ENCODE data around the gene CABS1. TPM values are rescaled to one million over a fixed set of nuclear protein-coding genes. Genes with fewer than 3 reads are reported as not detected.

CABS1 gene
- polyA plus RNA-seq, 1 of the 3 experiments (the other 2 are of a cell fraction), result not detected

DNA sequence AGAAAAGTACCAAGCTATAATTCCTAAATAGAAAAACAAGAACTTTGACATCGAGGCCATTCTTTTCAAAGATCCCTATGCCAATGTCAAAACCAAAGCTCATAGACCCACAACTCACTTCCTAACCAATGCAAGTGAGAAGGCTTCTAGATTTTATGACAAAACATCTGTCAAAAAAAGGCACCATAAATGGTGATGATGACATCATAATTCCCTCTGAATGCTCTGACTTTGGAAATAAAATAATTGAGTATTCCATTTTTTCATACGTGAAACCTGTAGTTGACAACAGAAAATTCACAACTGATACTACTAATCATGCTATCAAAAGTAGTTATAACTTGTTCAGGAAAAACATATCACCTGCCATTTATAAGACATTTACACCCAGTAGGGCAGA, 8.7 kb upstream of the CABS1 start:
- WGBS (ENCODE audit: low lambda C conversion rate), result 0% methylated on average over 2 of the region's 2 CpGs
- H3K4me3 ChIP-seq (ENCODE audit: low read depth in 2 of 2, low read length in 1 of 2), result no peak overlapping the region
- H3K4me1 ChIP-seq (ENCODE audit: control insufficient read depth in 1 of 2, insufficient read depth in 2 of 2, low read depth in 1 of 2, low read length in 1 of 2), result no peaks in the 10 kb centered on the region
- H3K27ac ChIP-seq (ENCODE audit: low read depth in 2 of 2, low read length in 1 of 2), result no peak overlapping the region
- H3K36me3 ChIP-seq (replicated peaks in 1 of 2; ENCODE audit: control insufficient read depth in 1 of 2, insufficient read depth in 2 of 2, low read length in 1 of 2), result no peaks in the 10 kb centered on the region
- no peak for DNase-seq
- H3K4me2 ChIP-seq, result no peak overlapping the region
- no peak overlapping the region for H3K9ac ChIP-seq
- no peaks in the 10 kb centered on the region for H3K9me3 ChIP-seq
- CTCF ChIA-PET, result no interaction called here
- no peaks in the 10 kb centered on the region for H3K27me3 ChIP-seq (ENCODE audit: insufficient read depth)
- H3K79me2 ChIP-seq (ENCODE audit: insufficient read depth), result no peaks in the 10 kb centered on the region
- no peaks in the 10 kb centered on the region for H3K9me2 ChIP-seq
- H3F3A ChIP-seq (replicated peaks; ENCODE audit: insufficient read depth), result no peaks in the 10 kb centered on the region
- POLR2A ChIA-PET, result no interaction called here
- H2AFZ ChIP-seq (ENCODE audit: low read depth), result no peak overlapping the region
- no peak for TF ChIP-seq SMC3 (IDR thresholded peaks at IDR 0.05; ENCODE audit: low read depth, low read length)
- no peak for TF ChIP-seq CTCF (IDR thresholded peaks at IDR 0.05)
- no peak for TF ChIP-seq POLR2AphosphoS5 (IDR thresholded peaks at IDR 0.05; ENCODE audit: low read depth, low read length)
- no peaks in the 10 kb centered on the region for H4K20me1 ChIP-seq (ENCODE audit: insufficient read depth)

GRCh38 chr4:70336043-70336442, 1.3 kb downstream of the CABS1 start:
- H3K4me2 ChIP-seq, result no peak overlapping the region
- ChIA-PET POLR2A (no interaction called here), CTCF (no interaction called here)
- no peaks in the 10 kb centered on the region for H3K9me2 ChIP-seq
- H3K27me3 ChIP-seq (ENCODE audit: insufficient read depth), result no peaks in the 10 kb centered on the region
- WGBS (ENCODE audit: low lambda C conversion rate), result 16% methylated on average over 5 of the region's 5 CpGs
- H3K9ac ChIP-seq, result no peak overlapping the region
- no peaks in the 10 kb centered on the region for H3K9me3 ChIP-seq
- no peak for DNase-seq
- H2AFZ ChIP-seq (ENCODE audit: low read depth), result no peak overlapping the region
- H3K4me1 ChIP-seq (ENCODE audit: control insufficient read depth in 1 of 2, insufficient read depth in 2 of 2, low read depth in 1 of 2, low read length in 1 of 2), result no peaks in the 10 kb centered on the region
- no peaks in the 10 kb centered on the region for H4K20me1 ChIP-seq (ENCODE audit: insufficient read depth)
- H3K79me2 ChIP-seq (ENCODE audit: insufficient read depth), result no peaks in the 10 kb centered on the region
- no peak overlapping the region for H3K4me3 ChIP-seq (ENCODE audit: low read depth in 2 of 2, low read length in 1 of 2)
- no peaks in the 10 kb centered on the region for H3F3A ChIP-seq (replicated peaks; ENCODE audit: insufficient read depth)
- TF ChIP-seq NRF1 (IDR thresholded peaks at IDR 0.05; ENCODE audit: low read depth, low read length) (no peak), SIN3A (IDR thresholded peaks at IDR 0.05; ENCODE audit: borderline replicate concordance, low read depth, low read length) (no peak), CTCF (IDR thresholded peaks at IDR 0.05) (no peak), EZH2phosphoT487 (IDR thresholded peaks at IDR 0.05; ENCODE audit: borderline replicate concordance, low read depth) (no peak)
- H3K27ac ChIP-seq (ENCODE audit: low read depth in 2 of 2, low read length in 1 of 2), result no peak overlapping the region
- no peaks in the 10 kb centered on the region for H3K36me3 ChIP-seq (replicated peaks in 1 of 2; ENCODE audit: control insufficient read depth in 1 of 2, insufficient read depth in 2 of 2, low read length in 1 of 2)

DNA sequence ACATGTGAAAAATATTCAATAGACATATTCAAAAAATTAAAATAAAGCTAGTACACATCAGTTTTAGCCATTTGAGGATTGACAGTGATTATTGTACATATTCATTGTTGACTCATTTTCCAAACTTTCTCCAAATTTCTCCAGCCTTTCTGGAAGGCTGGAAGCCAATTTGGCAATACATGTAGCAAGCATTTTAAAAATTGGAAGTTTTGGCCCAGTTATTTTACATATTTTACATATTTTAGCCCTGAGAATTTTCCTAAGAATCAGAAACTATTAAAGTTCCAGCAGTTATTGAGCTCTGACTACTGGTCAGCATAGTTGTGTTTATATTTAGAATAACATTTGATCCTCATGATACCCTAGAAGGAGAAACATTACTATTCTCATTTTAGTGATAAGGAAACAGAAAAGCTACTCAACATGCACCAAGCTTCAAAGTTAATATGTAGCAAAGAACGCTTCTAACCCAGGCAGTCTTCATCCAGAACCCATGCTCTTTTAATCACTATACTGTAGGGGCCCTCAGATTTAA, 3.2 kb downstream of the CABS1 start:
- H3K27ac ChIP-seq (ENCODE audit: low read depth in 2 of 2, low read length in 1 of 2), result no peak overlapping the region
- no peaks in the 10 kb centered on the region for H3K9me3 ChIP-seq
- DNase-seq, result no peak
- CTCF ChIA-PET, result no interaction called here
- POLR2A ChIA-PET, result no interaction called here
- H3K79me2 ChIP-seq (ENCODE audit: insufficient read depth), result no peaks in the 10 kb centered on the region
- no peaks in the 10 kb centered on the region for H3F3A ChIP-seq (replicated peaks; ENCODE audit: insufficient read depth)
- H3K4me1 ChIP-seq (ENCODE audit: control insufficient read depth in 1 of 2, insufficient read depth in 2 of 2, low read depth in 1 of 2, low read length in 1 of 2), result no peaks in the 10 kb centered on the region
- H3K27me3 ChIP-seq (ENCODE audit: insufficient read depth), result no peaks in the 10 kb centered on the region
- H3K9me2 ChIP-seq, result no peaks in the 10 kb centered on the region
- H3K4me2 ChIP-seq, result no peak overlapping the region
- H2AFZ ChIP-seq (ENCODE audit: low read depth), result no peak overlapping the region
- no peaks in the 10 kb centered on the region for H4K20me1 ChIP-seq (ENCODE audit: insufficient read depth)
- no peak overlapping the region for H3K4me3 ChIP-seq (ENCODE audit: low read depth in 2 of 2, low read length in 1 of 2)
- WGBS (ENCODE audit: low lambda C conversion rate), result 0% methylated on average over 1 of the region's 1 CpG
- H3K9ac ChIP-seq, result no peak overlapping the region
- H3K36me3 ChIP-seq (replicated peaks in 1 of 2; ENCODE audit: control insufficient read depth in 1 of 2, insufficient read depth in 2 of 2, low read length in 1 of 2), result no peaks in the 10 kb centered on the region
- TF ChIP-seq RXRA (IDR thresholded peaks at IDR 0.05; ENCODE audit: borderline replicate concordance, low read depth) (no peak), RAD21 (IDR thresholded peaks at IDR 0.05; ENCODE audit: low read length) (no peak), EP300 (IDR thresholded peaks at IDR 0.05; ENCODE audit: borderline replicate concordance in 1 of 2, low read depth in 1 of 2, low read length in 1 of 2) (no peak), EZH2phosphoT487 (IDR thresholded peaks at IDR 0.05; ENCODE audit: borderline replicate concordance, low read depth) (no peak), SIN3A (IDR thresholded peaks at IDR 0.05; ENCODE audit: borderline replicate concordance, low read depth, low read length) (no peak), NFIC (IDR thresholded peaks at IDR 0.05; ENCODE audit: borderline replicate concordance) (no peak), ELF1 (IDR thresholded peaks at IDR 0.05) (no peak), YY1 (IDR thresholded peaks at IDR 0.05; ENCODE audit: low read depth) (no peak), POLR2AphosphoS5 (IDR thresholded peaks at IDR 0.05; ENCODE audit: low read depth, low read length) (no peak)
- TF ChIP-seq, protein P1, sequence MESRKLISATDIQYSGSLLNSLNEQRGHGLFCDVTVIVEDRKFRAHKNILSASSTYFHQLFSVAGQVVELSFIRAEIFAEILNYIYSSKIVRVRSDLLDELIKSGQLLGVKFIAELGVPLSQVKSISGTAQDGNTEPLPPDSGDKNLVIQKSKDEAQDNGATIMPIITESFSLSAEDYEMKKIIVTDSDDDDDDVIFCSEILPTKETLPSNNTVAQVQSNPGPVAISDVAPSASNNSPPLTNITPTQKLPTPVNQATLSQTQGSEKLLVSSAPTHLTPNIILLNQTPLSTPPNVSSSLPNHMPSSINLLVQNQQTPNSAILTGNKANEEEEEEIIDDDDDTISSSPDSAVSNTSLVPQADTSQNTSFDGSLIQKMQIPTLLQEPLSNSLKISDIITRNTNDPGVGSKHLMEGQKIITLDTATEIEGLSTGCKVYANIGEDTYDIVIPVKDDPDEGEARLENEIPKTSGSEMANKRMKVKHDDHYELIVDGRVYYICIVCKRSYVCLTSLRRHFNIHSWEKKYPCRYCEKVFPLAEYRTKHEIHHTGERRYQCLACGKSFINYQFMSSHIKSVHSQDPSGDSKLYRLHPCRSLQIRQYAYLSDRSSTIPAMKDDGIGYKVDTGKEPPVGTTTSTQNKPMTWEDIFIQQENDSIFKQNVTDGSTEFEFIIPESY (IDR thresholded peaks at IDR 0.05; ENCODE audit: borderline replicate concordance, low read depth), result no peak
- TF ChIP-seq, protein P2, sequence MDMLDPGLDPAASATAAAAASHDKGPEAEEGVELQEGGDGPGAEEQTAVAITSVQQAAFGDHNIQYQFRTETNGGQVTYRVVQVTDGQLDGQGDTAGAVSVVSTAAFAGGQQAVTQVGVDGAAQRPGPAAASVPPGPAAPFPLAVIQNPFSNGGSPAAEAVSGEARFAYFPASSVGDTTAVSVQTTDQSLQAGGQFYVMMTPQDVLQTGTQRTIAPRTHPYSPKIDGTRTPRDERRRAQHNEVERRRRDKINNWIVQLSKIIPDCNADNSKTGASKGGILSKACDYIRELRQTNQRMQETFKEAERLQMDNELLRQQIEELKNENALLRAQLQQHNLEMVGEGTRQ (IDR thresholded peaks at IDR 0.05; ENCODE audit: borderline replicate concordance, low read depth, low read length), result no peak
